H9 (cell line): ENCODE results near the gene GPR173. TPM values are rescaled to one million over a fixed set of nuclear protein-coding genes. Genes with fewer than 3 reads are reported as not detected.

Source experiments
- DNase-seq: peaks from one replicate; pipeline ENCODE4 v3.0.0-alpha.2; 2017
- H2AFZ ChIP-seq: one replicate; pipeline ENCODE4 v1.6.1; 2013; ENCODE audit warnings: mild to moderate bottlenecking, low read length, control low read depth, moderate library complexity
- H2AK5ac ChIP-seq: 2 replicates; pipeline ENCODE4 v1.6.1; 2013; ENCODE audit warnings: low read length, control low read depth, mixed read lengths; ENCODE audit not compliant: insufficient read length
- H2BK120ac ChIP-seq: one replicate; pipeline ENCODE4 v1.6.1; 2013; ENCODE audit warnings: low read depth, mild to moderate bottlenecking, low read length, control low read depth, inconsistent platforms; ENCODE audit not compliant: poor library complexity, severe bottlenecking
- H2BK12ac ChIP-seq: 2 replicates; pipeline ENCODE4 v1.6.1; 2013; ENCODE audit warnings: low read length, control low read depth, mixed read lengths, low read depth; ENCODE audit not compliant: insufficient read length
- H2BK15ac ChIP-seq: 2 replicates; pipeline ENCODE4 v1.6.1; 2013; ENCODE audit warnings: low read depth, low read length, control low read depth
- H2BK20ac ChIP-seq: one replicate; pipeline ENCODE4 v1.6.1; 2013; ENCODE audit warnings: low read depth, mild to moderate bottlenecking, low read length, control low read depth, inconsistent platforms; ENCODE audit not compliant: poor library complexity, severe bottlenecking
- H2BK5ac ChIP-seq: 2 replicates; pipeline ENCODE4 v1.6.1; 2013; ENCODE audit warnings: low read length, control low read depth, mixed read lengths; ENCODE audit not compliant: insufficient read length
- H3K14ac ChIP-seq: 2 replicates; pipeline ENCODE4 v1.6.1; 2013; ENCODE audit warnings: low read length, control low read depth; ENCODE audit not compliant: insufficient read depth
- H3K18ac ChIP-seq: 2 replicates; pipeline ENCODE4 v1.6.1; 2013; ENCODE audit warnings: low read depth, mild to moderate bottlenecking, mixed read lengths, low read length, control low read depth; ENCODE audit not compliant: insufficient read length
- H3K23ac ChIP-seq: 2 replicates; pipeline ENCODE4 v1.6.1; 2013; ENCODE audit warnings: low read length, control low read depth, mixed read lengths, low read depth; ENCODE audit not compliant: insufficient read length
- H3K23me2 ChIP-seq: 2 replicates; pipeline ENCODE4 v1.6.1; 2013; ENCODE audit warnings: low read depth, mild to moderate bottlenecking, mixed read lengths, low read length, control low read depth; ENCODE audit not compliant: insufficient read length, poor library complexity, severe bottlenecking
- H3K27ac ChIP-seq: 2 replicates; pipeline ENCODE4 v1.5.1; 2013; ENCODE audit warnings: low read length, control low read depth, mixed read lengths, low read depth; ENCODE audit not compliant: insufficient read length
- H3K27me3 ChIP-seq: 2 replicates; pipeline ENCODE4 v1.6.1; 2013; ENCODE audit warnings: low read length, control low read depth, inconsistent platforms; ENCODE audit not compliant: insufficient read depth
- H3K4ac ChIP-seq: 2 replicates; pipeline ENCODE4 v1.6.1; 2013; ENCODE audit warnings: low read depth, mild to moderate bottlenecking, control low read depth, inconsistent platforms, low read length, moderate library complexity
- H3K4me1 ChIP-seq: 2 replicates; pipeline ENCODE4 v1.6.1; 2013; ENCODE audit warnings: low read length, control low read depth, inconsistent platforms; ENCODE audit not compliant: insufficient read depth
- H3K4me2 ChIP-seq: 2 replicates; pipeline ENCODE4 v1.6.1; 2013; ENCODE audit warnings: low read length, control low read depth, mixed read lengths; ENCODE audit not compliant: insufficient read length, insufficient read depth
- H3K56ac ChIP-seq: 2 replicates; pipeline ENCODE4 v1.6.1; 2013; ENCODE audit warnings: low read depth, mild to moderate bottlenecking, mixed read lengths, low read length, control low read depth; ENCODE audit not compliant: insufficient read length
- H3K79me1 ChIP-seq: 2 replicates; pipeline ENCODE4 v1.6.1; 2013; ENCODE audit warnings: low read depth, mild to moderate bottlenecking, moderate library complexity, low read length, control low read depth, inconsistent platforms; ENCODE audit not compliant: insufficient read depth, poor library complexity, severe bottlenecking
- H3K79me2 ChIP-seq: 2 replicates; pipeline ENCODE4 v1.6.1; 2013; ENCODE audit warnings: low read length, control low read depth, inconsistent platforms; ENCODE audit not compliant: insufficient read depth
- H3K9ac ChIP-seq: 2 replicates; pipeline ENCODE4 v1.6.1; 2013; ENCODE audit warnings: low read length, control low read depth, mixed read lengths; ENCODE audit not compliant: insufficient read length; ENCODE audit errors: extremely low read depth
- H3K9me3 ChIP-seq: one replicate; pipeline ENCODE4 v1.6.1; 2013; ENCODE audit warnings: low read depth, low read length, inconsistent platforms; ENCODE audit not compliant: control insufficient read depth
- H3T11ph ChIP-seq: one replicate; pipeline ENCODE4 v1.6.1; 2013; ENCODE audit warnings: mild to moderate bottlenecking, low read length, control low read depth, inconsistent platforms
- H4K20me1 ChIP-seq: one replicate; pipeline ENCODE4 v1.6.1; 2013; ENCODE audit not compliant: control insufficient read depth, insufficient read length, insufficient read depth
- H4K5ac ChIP-seq: 2 replicates; pipeline ENCODE4 v1.6.1; 2013; ENCODE audit warnings: low read depth, mild to moderate bottlenecking, mixed read lengths, low read length, control low read depth; ENCODE audit not compliant: insufficient read length
- H4K8ac ChIP-seq: replicated peaks from 2 replicates; pipeline ENCODE4 v1.6.1; 2013; ENCODE audit warnings: low read length, control low read depth, mixed read lengths, low read depth; ENCODE audit not compliant: insufficient read length
- H4K91ac ChIP-seq: 2 replicates; pipeline ENCODE4 v1.6.1; 2013; ENCODE audit warnings: low read depth, mild to moderate bottlenecking, moderate library complexity, mixed read lengths, low read length, control low read depth; ENCODE audit not compliant: insufficient read length
- H3K27ac Mint-ChIP-seq, 3 experiments: 2 replicates in 2 of 3; 3 replicates in 1 of 3; pipeline ENCODE4 v1.8.0; 2020 to 2021; ENCODE audit warnings: mixed read lengths in 3 of 3, mild to moderate bottlenecking in 1 of 3, moderate library complexity in 1 of 3
- H3K27me3 Mint-ChIP-seq: 2 replicates; pipeline ENCODE4 v1.8.0; 2021; ENCODE audit warnings: low read depth, mild to moderate bottlenecking, moderate library complexity, mixed read lengths
- H3K36me3 Mint-ChIP-seq, 3 experiments: 2 replicates in 2 of 3; 3 replicates in 1 of 3; pipeline ENCODE4 v1.8.0; 2020 to 2021; ENCODE audit warnings: low read depth in 3 of 3, mixed read lengths in 3 of 3; ENCODE audit not compliant: insufficient read depth in 1 of 3
- H3K4me1 Mint-ChIP-seq, 2 experiments: 2 replicates each; pipeline ENCODE4 v1.8.0; 2020; ENCODE audit warnings: mixed read lengths in 2 of 2
- H3K4me3 Mint-ChIP-seq, 2 experiments: 2 replicates in 1 of 2; 3 replicates in 1 of 2; pipeline ENCODE4 v1.8.0; 2020 to 2021; ENCODE audit warnings: mild to moderate bottlenecking in 2 of 2, mixed read lengths in 2 of 2, moderate library complexity in 1 of 2
- H3K9me3 Mint-ChIP-seq, 2 experiments: 2 replicates in 1 of 2; 3 replicates in 1 of 2; pipeline ENCODE4 v1.8.0; 2020; ENCODE audit warnings: mild to moderate bottlenecking in 2 of 2, mixed read lengths in 2 of 2, moderate library complexity in 1 of 2
- CTCF ChIP-seq: fragments of 200-600 bp; sonication (generic); conservative IDR thresholded peaks from 3 replicates; pipeline ENCODE4 v1.8.0; 2021; ENCODE audit warnings: antibody characterized with exemption, mild to moderate bottlenecking
- WGBS: extraction: QIAGEN DNeasy Blood & Tissue Kit; methylation state at CpG from one replicate; pipeline ENCODE4 v1.1.7; 2013; ENCODE audit warnings: missing lambda C conversion rate, low lambda C conversion rate, mixed read lengths; ENCODE audit not compliant: insufficient read length; ENCODE audit errors: extremely low coverage; 5-methylcytosine and 5-hydroxymethylcytosine counted together
- total RNA-seq: library from RNA; stranded (reverse); gene quantifications from 2 replicates; pipeline ENCODE4 v1.2.1, GENCODE V29; 2021

Gene GPR173
- total RNA-seq, 1 experiment from 2014 or later = 5.4 TPM

- Histone ChIP-seq H3T11ph (no peak overlapping the region), H4K5ac (no peak overlapping the region), H2BK15ac (no peak overlapping the region), H2BK5ac (no peak overlapping the region), H3K79me2 (no peaks in the 10 kb centered on the region), H3K4ac (no peak overlapping the region), H2BK12ac (no peak overlapping the region), H3K14ac (no peak overlapping the region), H3K23me2 (no peaks in the 10 kb centered on the region), H3K4me1 (no peaks in the 10 kb centered on the region), H2BK120ac (no peak overlapping the region), H3K56ac (no peak overlapping the region), H3K9ac (no peak overlapping the region), H4K91ac (no peak overlapping the region), H2AFZ (no peak overlapping the region), H4K8ac (no peak overlapping the region), H3K9me3 (peaks cover 35% of the 10 kb centered on the region), H2AK5ac (no peak overlapping the region), H3K27me3 (0 out of 2 replicates have a peak, but pooled peaks cover 3% of the 10 kb centered on the region), H3K18ac (no peak overlapping the region), H3K27ac (no peak overlapping the region), H3K4me2 (no peak overlapping the region), H3K79me1 (no peaks in the 10 kb centered on the region), H2BK20ac (no peak overlapping the region), H3K23ac (no peak overlapping the region), H4K20me1 (no peaks in the 10 kb centered on the region)
- Mint-ChIP-seq H3K9me3 (peaks cover 55 to 63% of the 10 kb centered on the region in 2 experiments), H3K27me3 (peaks cover 12% of the 10 kb centered on the region), H3K27ac (no peak overlapping the region), H3K4me3 (no peak overlapping the region), H3K4me1 (peaks cover 9 to 14% of the 10 kb centered on the region in 2 experiments), H3K36me3 (peaks cover 4 to 10% (median 5%) of the 10 kb centered on the region in 3 experiments; a peak in 5 of 7 replicates)
- WGBS = no CpG with 5 or more reads among the region's 27 CpGs
- TF ChIP-seq CTCF = no peak
- no peak for DNase-seq
Observed at GRCh38 chrX:53077207-53078197, 28.9 kb downstream of the GPR173 start.
